IMR-90 (cell line): ENCODE data around the gene FGGY. TPM values are rescaled to one million over a fixed set of nuclear protein-coding genes. Genes with fewer than 3 reads are reported as not detected.

ENCODE experiments used
- ATAC-seq: fragments of 200-7000 bp; cut with Tn5 transposase; 2 replicates; pipeline ENCODE4 v1.9.1; 2020; ENCODE audit warnings: low read depth, mild to moderate bottlenecking, moderate library complexity
- BruUV-seq: library from RNA; stranded (reverse); fragments of 400-500 nt; replicated peaks from 2 replicates; lab custom pipeline; 2021; lab: Mats Ljungman, UMichigan
- CTCF ChIA-PET: fragments of 300-600 bp; formaldehyde crosslinking; extraction: SDS; loops from one replicate; lab custom pipeline; 2021; ENCODE audit warnings: antibody characterized with exemption; lab: Yijun Ruan, JAX
- POLR2A ChIA-PET: fragments of 300-600 bp; sonication (Branson Sonifier 250); formaldehyde crosslinking; loops from one replicate; lab custom pipeline; 2022; ENCODE audit warnings: antibody characterized with exemption; ENCODE audit not compliant: unreplicated experiment; lab: Charles Lee
- DNase-seq: peaks from one replicate; pipeline ENCODE4 v3.0.0; 2013
- H2AFZ ChIP-seq: replicated peaks from 2 replicates; pipeline ENCODE3; 2013; ENCODE audit warnings: low read length, mild to moderate bottlenecking; ENCODE audit not compliant: poor library complexity
- H2AK5ac ChIP-seq: 2 replicates; pipeline ENCODE4 v1.6.1; 2013; ENCODE audit warnings: low read depth, low read length, inconsistent platforms
- H2AK9ac ChIP-seq: replicated peaks from 2 replicates; pipeline ENCODE3; 2013; ENCODE audit warnings: mild to moderate bottlenecking, low read depth, low read length, moderate library complexity; ENCODE audit not compliant: poor library complexity
- H2BK120ac ChIP-seq: 2 replicates; pipeline ENCODE4 v1.6.1; 2013; ENCODE audit warnings: low read depth, low read length, inconsistent platforms
- H2BK15ac ChIP-seq: 3 replicates; pipeline ENCODE4 v1.6.1; 2013; ENCODE audit warnings: low read depth, low read length, inconsistent platforms
- H2BK20ac ChIP-seq: 2 replicates; pipeline ENCODE4 v1.6.1; 2013; ENCODE audit warnings: low read depth, mild to moderate bottlenecking, inconsistent platforms, low read length, moderate library complexity
- H2BK5ac ChIP-seq: 2 replicates; pipeline ENCODE4 v1.6.1; 2013; ENCODE audit warnings: mild to moderate bottlenecking, low read depth, low read length, inconsistent platforms; ENCODE audit not compliant: poor library complexity, severe bottlenecking
- H3K14ac ChIP-seq: replicated peaks from 2 replicates; pipeline ENCODE4 v1.6.1; 2013; ENCODE audit warnings: low read depth, low read length, inconsistent platforms
- H3K18ac ChIP-seq: 2 replicates; pipeline ENCODE4 v1.6.1; 2013; ENCODE audit warnings: low read depth, low read length, control low read depth
- H3K23ac ChIP-seq: 2 replicates; pipeline ENCODE4 v1.6.1; 2013; ENCODE audit warnings: low read depth, low read length, inconsistent platforms
- H3K27ac ChIP-seq: 2 replicates; pipeline ENCODE4 v1.5.1; 2013; ENCODE audit warnings: mild to moderate bottlenecking, control low read depth, low read length; ENCODE audit not compliant: insufficient read depth
- H3K27me3 ChIP-seq: 2 replicates; pipeline ENCODE4 v1.6.1; 2013; ENCODE audit warnings: low read length; ENCODE audit not compliant: control insufficient read depth, insufficient read depth
- H3K36me3 ChIP-seq: 2 replicates; pipeline ENCODE4 v1.6.1; 2013; ENCODE audit warnings: low read length, mixed read lengths; ENCODE audit not compliant: control insufficient read depth, insufficient read depth
- H3K4ac ChIP-seq: 2 replicates; pipeline ENCODE4 v1.6.1; 2013; ENCODE audit warnings: low read depth, low read length, inconsistent platforms
- H3K4me1 ChIP-seq: 2 replicates; pipeline ENCODE4 v1.6.1; 2013; ENCODE audit warnings: low read length, mixed read lengths; ENCODE audit not compliant: control insufficient read depth, insufficient read depth
- H3K4me2 ChIP-seq: 2 replicates; pipeline ENCODE4 v1.6.1; 2013; ENCODE audit warnings: low read depth, mild to moderate bottlenecking, control low read depth, low read length, moderate library complexity
- H3K4me3 ChIP-seq: 2 replicates; pipeline ENCODE4 v1.5.1; 2013; ENCODE audit warnings: low read depth, mild to moderate bottlenecking, control low read depth, low read length, moderate library complexity; ENCODE audit not compliant: insufficient read depth
- H3K56ac ChIP-seq: 2 replicates; pipeline ENCODE4 v1.6.1; 2013; ENCODE audit warnings: low read length, inconsistent platforms; ENCODE audit not compliant: insufficient read depth; ENCODE audit errors: extremely low read depth
- H3K79me1 ChIP-seq, 2 experiments: 2 replicates each; pipeline ENCODE4 v1.6.1; 2013; ENCODE audit warnings: low read length in 2 of 2, inconsistent platforms in 1 of 2, low read depth in 1 of 2
- H3K9ac ChIP-seq: 2 replicates; pipeline ENCODE4 v1.6.1; 2013; ENCODE audit warnings: low read depth, low read length, control low read depth
- H3K9me1 ChIP-seq: 2 replicates; pipeline ENCODE4 v1.6.1; 2013; ENCODE audit warnings: low read length, inconsistent platforms; ENCODE audit not compliant: insufficient read depth
- H3K9me3 ChIP-seq: 2 replicates; pipeline ENCODE4 v1.6.1; 2013; ENCODE audit warnings: low read length; ENCODE audit not compliant: control insufficient read depth, insufficient read depth
- H4K20me1 ChIP-seq: 2 replicates; pipeline ENCODE4 v1.6.1; 2013; ENCODE audit warnings: low read length, inconsistent platforms; ENCODE audit not compliant: insufficient read depth
- H4K5ac ChIP-seq: 2 replicates; pipeline ENCODE4 v1.6.1; 2013; ENCODE audit warnings: mild to moderate bottlenecking, low read depth, low read length, control low read depth
- H4K8ac ChIP-seq, 2 experiments: 2 replicates each; pipeline ENCODE4 v1.6.1; 2013; ENCODE audit warnings: low read depth in 2 of 2, low read length in 2 of 2, control low read depth in 1 of 2, inconsistent platforms in 1 of 2
- H4K91ac ChIP-seq: 2 replicates; pipeline ENCODE4 v1.6.1; 2013; ENCODE audit warnings: low read depth, low read length, inconsistent platforms; ENCODE audit not compliant: insufficient read depth
- BHLHE40 ChIP-seq: fragments of 150-350 bp; IDR thresholded peaks from 2 replicates; pipeline ENCODE4 v1.6.1; 2016; ENCODE audit warnings: mild to moderate bottlenecking, low read depth, low read length
- CEBPB ChIP-seq: IDR thresholded peaks from 2 replicates; pipeline ENCODE4 v1.6.1; 2012; ENCODE audit warnings: low read depth, low read length, improper control_type of control experiment
- CHD1 ChIP-seq: IDR thresholded peaks from 2 replicates; pipeline ENCODE4 v1.6.1; 2012; ENCODE audit warnings: low read depth, low read length, improper control_type of control experiment
- CTCF ChIP-seq: conservative IDR thresholded peaks from 2 replicates; pipeline ENCODE4 v1.5.1; 2012; ENCODE audit warnings: mild to moderate bottlenecking, low read depth, low read length, improper control_type of control experiment
- ELK1 ChIP-seq: fragments of 150-350 bp; IDR thresholded peaks from 2 replicates; pipeline ENCODE4 v1.6.1; 2016; ENCODE audit warnings: low read depth, mild to moderate bottlenecking, low read length, moderate library complexity, borderline replicate concordance
- FOS ChIP-seq: fragments of 150-350 bp; IDR thresholded peaks from 2 replicates; pipeline ENCODE4 v1.6.1; 2016; ENCODE audit warnings: low read depth, low read length
- MAFK ChIP-seq: IDR thresholded peaks from 2 replicates; pipeline ENCODE4 v1.6.1; 2012; ENCODE audit warnings: low read depth, low read length, improper control_type of control experiment
- MAZ ChIP-seq: IDR thresholded peaks from 2 replicates; pipeline ENCODE4 v1.6.1; 2012; ENCODE audit warnings: low read depth, mild to moderate bottlenecking, low read length, improper control_type of control experiment, moderate library complexity, borderline replicate concordance
- MXI1 ChIP-seq: IDR thresholded peaks from 2 replicates; pipeline ENCODE4 v1.6.1; 2012; ENCODE audit warnings: low read depth, mild to moderate bottlenecking, low read length, moderate library complexity, borderline replicate concordance
- NFE2L2 ChIP-seq: fragments of 150-350 bp; IDR thresholded peaks from 2 replicates; pipeline ENCODE4 v1.6.1; 2016; ENCODE audit warnings: low read depth, mild to moderate bottlenecking, low read length
- POLR2A ChIP-seq: IDR thresholded peaks from 2 replicates; pipeline ENCODE4 v1.6.1; 2012; ENCODE audit warnings: mild to moderate bottlenecking, low read depth, low read length
- RAD21 ChIP-seq: IDR thresholded peaks from 2 replicates; pipeline ENCODE4 v1.6.1; 2012; ENCODE audit warnings: low read length, improper control_type of control experiment
- RCOR1 ChIP-seq: IDR thresholded peaks from 2 replicates; pipeline ENCODE4 v1.6.1; 2012; ENCODE audit warnings: mild to moderate bottlenecking, low read length, improper control_type of control experiment; ENCODE audit not compliant: insufficient replicate concordance
- RFX5 ChIP-seq: IDR thresholded peaks from 2 replicates; pipeline ENCODE4 v1.8.0; 2012; ENCODE audit warnings: low read depth, mild to moderate bottlenecking, low read length, moderate library complexity
- SMC3 ChIP-seq: fragments of 150-350 bp; IDR thresholded peaks from 2 replicates; pipeline ENCODE4 v1.6.1; 2016; ENCODE audit warnings: low read depth, mild to moderate bottlenecking, antibody characterized with exemption, low read length, moderate library complexity
- USF2 ChIP-seq: fragments of 150-350 bp; IDR thresholded peaks from 2 replicates; pipeline ENCODE4 v1.6.1; 2017; ENCODE audit warnings: mild to moderate bottlenecking, antibody characterized with exemption, low read length, low read depth
- WGBS, 2 experiments: methylation state at CpG; one replicate each; pipeline versions ENCODE4 v1.1.5 to v1.1.7; 2013; ENCODE audit warnings: missing lambda C conversion rate in 2 of 2; ENCODE audit not compliant: insufficient read length in 1 of 2; ENCODE audit errors: extremely low coverage in 2 of 2; 5-methylcytosine and 5-hydroxymethylcytosine counted together
- dilution Hi-C: fragments of 300-500 bp; cut with HindIII; formaldehyde crosslinking; loops from one replicate; pipeline ENCODE4 v1.14.3; 2018; ENCODE audit warnings: low sequenced_read_pairs; ENCODE audit not compliant: unreplicated experiment
- in situ Hi-C: fragments of 300-500 bp; cut with MboI; formaldehyde crosslinking; loops from 3 replicates; pipeline ENCODE4 v1.14.3; 2019; ENCODE audit warnings: low sequenced_read_pairs, inconsistent platforms, mixed read lengths
- intact Hi-C: fragments of 100-400 bp; cut with micrococcal nuclease; formaldehyde crosslinking; loops from 2 replicates; pipeline ENCODE4 v1.10.0; 2022
- polyA plus RNA-seq, 3 experiments: library from polyadenylated mRNA; depleted of rRNA; stranded (reverse); fragments of >200 nt; gene quantifications; 2 replicates each; pipeline ENCODE4 v1.2.3, GENCODE V29; 2012; ENCODE audit warnings: low replicate concordance in 1 of 3
- total RNA-seq: library from RNA; depleted of rRNA; stranded (reverse); fragments of >200 nt; gene quantifications from 2 replicates; pipeline ENCODE4 v1.2.3, GENCODE V29; 2012

Gene FGGY
- total and polyA plus RNA-seq, 2 of the 4 experiments (the other 2 are of a cell fraction): 5.6 to 14.0 TPM

GRCh38 chr1:59412718-59413326 lies 115.9 kb downstream of the FGGY start:
- in situ Hi-C loops (no loop called here), intact Hi-C loops (no loop called here), dilution Hi-C loops (no loop called here)
- no peak for TF ChIP-seq CEBPB
- TF ChIP-seq NFE2L2: no peak
- TF ChIP-seq POLR2A: no peak
- no peak for TF ChIP-seq USF2
- TF ChIP-seq FOS: no peak
- TF ChIP-seq CHD1: no peak
- TF ChIP-seq SMC3: no peak
- TF ChIP-seq MAZ: no peak
- TF ChIP-seq CTCF: no peak
- TF ChIP-seq MAFK: no peak
- no peak for TF ChIP-seq MXI1
- TF ChIP-seq RCOR1: no peak
- TF ChIP-seq RAD21: no peak
- TF ChIP-seq RFX5: no peak
- no peak for TF ChIP-seq ELK1
- TF ChIP-seq BHLHE40: no peak
- 40% methylated on average over 1 of the region's 2 CpGs; no CpG with 5 or more reads in 1 of the 2 experiments for WGBS, 2 experiments
- Histone ChIP-seq H3K36me3 (no peaks in the 10 kb centered on the region), H2BK120ac (no peak overlapping the region), H3K14ac (no peak overlapping the region), H3K9me3 (no peaks in the 10 kb centered on the region), H3K4me3 (no peak overlapping the region), H3K79me1 (no peaks in the 10 kb centered on the region), H3K27me3 (no peaks in the 10 kb centered on the region), H3K9ac (no peak overlapping the region), H3K18ac (no peak overlapping the region), H4K8ac (no peak overlapping the region), H3K23ac (no peak overlapping the region), H2BK5ac (no peak overlapping the region), H2AFZ (no peak overlapping the region), H3K4me2 (no peak overlapping the region), H3K56ac (no peak overlapping the region), H4K5ac (no peak overlapping the region), H2BK15ac (no peak overlapping the region), H3K4ac (no peak overlapping the region), H2AK9ac (no peak overlapping the region), H3K4me1 (peaks cover 3% of the 10 kb centered on the region), H4K20me1 (no peaks in the 10 kb centered on the region), H2BK20ac (no peak overlapping the region), H3K9me1 (no peaks in the 10 kb centered on the region), H4K91ac (no peak overlapping the region), H3K27ac (no peak overlapping the region), H2AK5ac (no peak overlapping the region)
- BruUV-seq: no TSS peak
- CTCF ChIA-PET: no interaction called here
- no peak for ATAC-seq
- POLR2A ChIA-PET: no interaction called here
- no peak for DNase-seq
